Measurements from ENCODE around the gene BCL2L2.

The BCL2L2 gene

GRCh38 chr14:23357261-23357660 lies 50.6 kb downstream of the BCL2L2 start:
- no peak for DNase-seq

GRCh38 chr14:23358042-23358441 lies 51.4 kb downstream of the BCL2L2 start:
- DNase-seq = no peak

GRCh38 chr14:23358553-23359166 lies 52.0 kb downstream of the BCL2L2 start:
- DNase-seq = no peak

- no peak for DNase-seq
These were observed 52.6 kb downstream of the BCL2L2 start for GRCh38 chr14:23359167-23359626.

- no peak for DNase-seq
These were observed 53.3 kb downstream of the BCL2L2 start for GRCh38 chr14:23359722-23360447.

GRCh38 chr14:23360496-23360895 lies 53.9 kb downstream of the BCL2L2 start:
- DNase-seq = no peak

GRCh38 chr14:23361320-23361719 lies 54.7 kb downstream of the BCL2L2 start:
- no peak for DNase-seq

Data from HCEC 1CT (cell line).